GM23338 (cell line): ENCODE data around the gene AMPD3. TPM values are rescaled to one million over a fixed set of nuclear protein-coding genes. Genes with fewer than 3 reads are reported as not detected.

Experiments used
- ATAC-seq: fragments of 200-7000 bp; cut with Tn5 transposase; 3 replicates; pipeline ENCODE4 v1.9.1; 2020
- DNase-seq: peaks from one replicate; pipeline ENCODE4 v3.0.0-alpha.2; 2015; ENCODE audit warnings: low spot score
- H2AFZ ChIP-seq: fragments of 200-600 bp; sonication (generic); 2 replicates; pipeline ENCODE4 v1.8.0; 2016; ENCODE audit warnings: antibody characterized with exemption, mild to moderate bottlenecking, moderate library complexity
- H3F3A ChIP-seq: fragments of 200-600 bp; sonication (generic); replicated peaks from 2 replicates; pipeline ENCODE4 v1.8.0; 2017; ENCODE audit warnings: antibody characterized with exemption, mixed run types, low read depth
- H3K27ac ChIP-seq: fragments of 200-600 bp; sonication (generic); 2 replicates; pipeline ENCODE4 v1.6.1; 2016; ENCODE audit warnings: low read depth
- H3K27me3 ChIP-seq: fragments of 200-600 bp; sonication (generic); 2 replicates; pipeline ENCODE4 v1.8.0; 2016; ENCODE audit warnings: mild to moderate bottlenecking, mixed run types, moderate library complexity; ENCODE audit not compliant: insufficient read depth
- H3K36me3 ChIP-seq: fragments of 200-600 bp; sonication (generic); 2 replicates; pipeline ENCODE4 v1.8.0; 2016; ENCODE audit warnings: mild to moderate bottlenecking; ENCODE audit not compliant: insufficient read depth
- H3K4me1 ChIP-seq: fragments of 200-600 bp; sonication (generic); 2 replicates; pipeline ENCODE4 v1.8.0; 2016; ENCODE audit warnings: mild to moderate bottlenecking, moderate library complexity; ENCODE audit not compliant: insufficient read depth
- H3K4me2 ChIP-seq: fragments of 200-600 bp; sonication (generic); 2 replicates; pipeline ENCODE4 v1.7.1; 2017; ENCODE audit warnings: mixed run types
- H3K4me3 ChIP-seq: fragments of 200-600 bp; sonication (generic); 2 replicates; pipeline ENCODE4 v1.6.1; 2016; ENCODE audit warnings: mixed run types
- H3K79me2 ChIP-seq: fragments of 200-600 bp; sonication (generic); replicated peaks from 2 replicates; pipeline ENCODE4 v1.8.0; 2017; ENCODE audit warnings: mild to moderate bottlenecking; ENCODE audit not compliant: insufficient read depth
- H3K9me2 ChIP-seq: fragments of 200-600 bp; sonication (generic); 2 replicates; pipeline ENCODE4 v1.8.0; 2017; ENCODE audit not compliant: insufficient read depth
- H4K20me1 ChIP-seq: fragments of 200-600 bp; sonication (generic); replicated peaks from 2 replicates; pipeline ENCODE4 v1.8.0; 2017; ENCODE audit warnings: mild to moderate bottlenecking; ENCODE audit not compliant: insufficient read depth
- H3K27ac Mint-ChIP-seq: 2 replicates; pipeline ENCODE4 v1.8.0; 2020; ENCODE audit warnings: inconsistent platforms, mild to moderate bottlenecking, moderate library complexity, mixed read lengths
- H3K27me3 Mint-ChIP-seq: 3 replicates; pipeline ENCODE4 v1.8.0; 2022; ENCODE audit warnings: low read depth, mild to moderate bottlenecking, moderate library complexity, mixed read lengths, inconsistent platforms; ENCODE audit not compliant: insufficient read depth, poor library complexity
- H3K36me3 Mint-ChIP-seq: 3 replicates; pipeline ENCODE4 v1.8.0; 2021; ENCODE audit warnings: low read depth, mild to moderate bottlenecking, inconsistent platforms, moderate library complexity, mixed read lengths
- H3K4me1 Mint-ChIP-seq: 3 replicates; pipeline ENCODE4 v1.8.0; 2020; ENCODE audit warnings: mild to moderate bottlenecking, inconsistent platforms, mixed read lengths
- H3K4me3 Mint-ChIP-seq: 3 replicates; pipeline ENCODE4 v1.8.0; 2021; ENCODE audit warnings: moderate library complexity, mild to moderate bottlenecking, inconsistent platforms, mixed read lengths
- H3K9me3 Mint-ChIP-seq: 3 replicates; pipeline ENCODE4 v1.8.0; 2020; ENCODE audit warnings: moderate library complexity, mild to moderate bottlenecking, inconsistent platforms, mixed read lengths
- CREB1 ChIP-seq: fragments of 250-450 bp; sonication (Bioruptor Pico); IDR thresholded peaks from 2 replicates; pipeline ENCODE4 v1.5.0; 2020; ENCODE audit warnings: low read depth, mild to moderate bottlenecking, moderate library complexity
- EZH2 ChIP-seq: fragments of 200-600 bp; sonication (generic); IDR thresholded peaks from one replicate; pipeline ENCODE4 v1.8.0; 2017; ENCODE audit warnings: antibody characterized with exemption, mild to moderate bottlenecking, low read depth; ENCODE audit not compliant: unreplicated experiment
- EZH2phosphoT487 ChIP-seq: fragments of 200-600 bp; sonication (generic); IDR thresholded peaks from one replicate; pipeline ENCODE4 v1.8.1; 2018; ENCODE audit warnings: antibody characterized with exemption; ENCODE audit not compliant: unreplicated experiment
- JUNB ChIP-seq: IDR thresholded peaks from one replicate; pipeline ENCODE4 v1.6.1; 2016; ENCODE audit warnings: antibody characterized with exemption; ENCODE audit not compliant: unreplicated experiment
- NANOG ChIP-seq: IDR thresholded peaks from 2 replicates; pipeline ENCODE4 v1.6.1; 2016; ENCODE audit warnings: antibody characterized with exemption, borderline replicate concordance
- POLR2AphosphoS5 ChIP-seq: IDR thresholded peaks from 2 replicates; pipeline ENCODE4 v1.6.1; 2016; ENCODE audit warnings: antibody characterized with exemption, low read depth
- REST ChIP-seq: IDR thresholded peaks from one replicate; pipeline ENCODE4 v1.6.1; 2018; ENCODE audit warnings: antibody characterized with exemption; ENCODE audit not compliant: unreplicated experiment
- ZNF114 ChIP-seq: fragments of 250-450 bp; sonication (Bioruptor Pico); IDR thresholded peaks from 2 replicates; pipeline ENCODE4 v1.5.0; 2020; ENCODE audit warnings: mild to moderate bottlenecking, moderate library complexity
- polyA plus RNA-seq: library from polyadenylated mRNA; unstranded; fragments of >200 nt; fragmentation: Nextera tagmentation; extraction: Ambion mirVana; gene quantifications from 2 replicates; pipeline ENCODE4 v1.2.1, GENCODE V29; 2016
- total RNA-seq: library from RNA; depleted of rRNA; stranded (reverse); fragments of >200 nt; shearing (Covaris generic); gene quantifications from 2 replicates; pipeline ENCODE4 v1.2.3, GENCODE V29; 2014
- TF ChIP-seq, protein P1 (sequence below): fragments of 250-450 bp; sonication (Bioruptor Pico); IDR thresholded peaks from 2 replicates; pipeline ENCODE4 v1.5.0; 2020; ENCODE audit warnings: mild to moderate bottlenecking, moderate library complexity
- TF ChIP-seq, protein P2 (sequence below): IDR thresholded peaks from 2 replicates; pipeline ENCODE4 v1.6.1; 2016; ENCODE audit warnings: antibody characterized with exemption

The AMPD3 gene
- total and polyA plus RNA-seq, 2 experiments from 2014 or later = 1.6 to 2.1 TPM

DNA sequence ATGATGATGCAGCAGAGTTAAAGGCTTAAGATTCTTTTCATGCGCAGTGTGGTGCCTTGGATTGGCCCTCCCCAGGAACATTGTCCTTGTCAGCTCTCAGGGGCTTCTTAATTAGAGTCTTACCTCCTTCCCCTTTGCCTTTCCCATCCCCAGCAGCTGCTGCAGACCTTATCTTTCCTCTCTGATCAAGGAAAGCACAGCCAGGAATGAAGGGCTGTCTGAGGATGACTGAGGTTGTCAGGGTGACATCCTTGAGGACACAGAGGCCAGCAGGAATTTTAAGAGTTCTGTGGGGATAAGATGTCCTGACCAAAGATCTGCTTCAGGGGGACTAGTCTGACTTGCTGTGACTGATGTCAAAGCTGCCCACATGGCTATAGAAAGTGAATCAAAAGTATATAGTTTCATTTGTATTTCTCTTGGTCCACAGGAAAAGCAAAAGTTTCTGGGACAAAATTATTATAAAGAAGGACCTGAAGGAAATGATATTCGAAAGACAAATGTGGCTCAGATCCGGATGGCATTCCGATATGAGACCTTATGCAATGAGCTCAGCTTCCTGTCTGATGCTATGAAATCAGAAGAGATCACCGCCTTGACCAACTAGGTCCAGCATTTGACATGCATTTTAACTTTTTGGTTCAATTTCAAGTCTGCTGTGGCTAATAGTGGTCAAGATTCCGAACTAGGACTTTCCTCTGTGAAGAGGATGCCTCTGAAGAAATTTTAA lies 50.4 kb downstream of the AMPD3 start:
- no peak for TF ChIP-seq REST
- no peak for TF ChIP-seq NANOG
- no peak for TF ChIP-seq EZH2phosphoT487
- no peak for TF ChIP-seq EZH2
- no peak for TF ChIP-seq JUNB
- no peak for TF ChIP-seq POLR2AphosphoS5
- TF ChIP-seq, protein P1, sequence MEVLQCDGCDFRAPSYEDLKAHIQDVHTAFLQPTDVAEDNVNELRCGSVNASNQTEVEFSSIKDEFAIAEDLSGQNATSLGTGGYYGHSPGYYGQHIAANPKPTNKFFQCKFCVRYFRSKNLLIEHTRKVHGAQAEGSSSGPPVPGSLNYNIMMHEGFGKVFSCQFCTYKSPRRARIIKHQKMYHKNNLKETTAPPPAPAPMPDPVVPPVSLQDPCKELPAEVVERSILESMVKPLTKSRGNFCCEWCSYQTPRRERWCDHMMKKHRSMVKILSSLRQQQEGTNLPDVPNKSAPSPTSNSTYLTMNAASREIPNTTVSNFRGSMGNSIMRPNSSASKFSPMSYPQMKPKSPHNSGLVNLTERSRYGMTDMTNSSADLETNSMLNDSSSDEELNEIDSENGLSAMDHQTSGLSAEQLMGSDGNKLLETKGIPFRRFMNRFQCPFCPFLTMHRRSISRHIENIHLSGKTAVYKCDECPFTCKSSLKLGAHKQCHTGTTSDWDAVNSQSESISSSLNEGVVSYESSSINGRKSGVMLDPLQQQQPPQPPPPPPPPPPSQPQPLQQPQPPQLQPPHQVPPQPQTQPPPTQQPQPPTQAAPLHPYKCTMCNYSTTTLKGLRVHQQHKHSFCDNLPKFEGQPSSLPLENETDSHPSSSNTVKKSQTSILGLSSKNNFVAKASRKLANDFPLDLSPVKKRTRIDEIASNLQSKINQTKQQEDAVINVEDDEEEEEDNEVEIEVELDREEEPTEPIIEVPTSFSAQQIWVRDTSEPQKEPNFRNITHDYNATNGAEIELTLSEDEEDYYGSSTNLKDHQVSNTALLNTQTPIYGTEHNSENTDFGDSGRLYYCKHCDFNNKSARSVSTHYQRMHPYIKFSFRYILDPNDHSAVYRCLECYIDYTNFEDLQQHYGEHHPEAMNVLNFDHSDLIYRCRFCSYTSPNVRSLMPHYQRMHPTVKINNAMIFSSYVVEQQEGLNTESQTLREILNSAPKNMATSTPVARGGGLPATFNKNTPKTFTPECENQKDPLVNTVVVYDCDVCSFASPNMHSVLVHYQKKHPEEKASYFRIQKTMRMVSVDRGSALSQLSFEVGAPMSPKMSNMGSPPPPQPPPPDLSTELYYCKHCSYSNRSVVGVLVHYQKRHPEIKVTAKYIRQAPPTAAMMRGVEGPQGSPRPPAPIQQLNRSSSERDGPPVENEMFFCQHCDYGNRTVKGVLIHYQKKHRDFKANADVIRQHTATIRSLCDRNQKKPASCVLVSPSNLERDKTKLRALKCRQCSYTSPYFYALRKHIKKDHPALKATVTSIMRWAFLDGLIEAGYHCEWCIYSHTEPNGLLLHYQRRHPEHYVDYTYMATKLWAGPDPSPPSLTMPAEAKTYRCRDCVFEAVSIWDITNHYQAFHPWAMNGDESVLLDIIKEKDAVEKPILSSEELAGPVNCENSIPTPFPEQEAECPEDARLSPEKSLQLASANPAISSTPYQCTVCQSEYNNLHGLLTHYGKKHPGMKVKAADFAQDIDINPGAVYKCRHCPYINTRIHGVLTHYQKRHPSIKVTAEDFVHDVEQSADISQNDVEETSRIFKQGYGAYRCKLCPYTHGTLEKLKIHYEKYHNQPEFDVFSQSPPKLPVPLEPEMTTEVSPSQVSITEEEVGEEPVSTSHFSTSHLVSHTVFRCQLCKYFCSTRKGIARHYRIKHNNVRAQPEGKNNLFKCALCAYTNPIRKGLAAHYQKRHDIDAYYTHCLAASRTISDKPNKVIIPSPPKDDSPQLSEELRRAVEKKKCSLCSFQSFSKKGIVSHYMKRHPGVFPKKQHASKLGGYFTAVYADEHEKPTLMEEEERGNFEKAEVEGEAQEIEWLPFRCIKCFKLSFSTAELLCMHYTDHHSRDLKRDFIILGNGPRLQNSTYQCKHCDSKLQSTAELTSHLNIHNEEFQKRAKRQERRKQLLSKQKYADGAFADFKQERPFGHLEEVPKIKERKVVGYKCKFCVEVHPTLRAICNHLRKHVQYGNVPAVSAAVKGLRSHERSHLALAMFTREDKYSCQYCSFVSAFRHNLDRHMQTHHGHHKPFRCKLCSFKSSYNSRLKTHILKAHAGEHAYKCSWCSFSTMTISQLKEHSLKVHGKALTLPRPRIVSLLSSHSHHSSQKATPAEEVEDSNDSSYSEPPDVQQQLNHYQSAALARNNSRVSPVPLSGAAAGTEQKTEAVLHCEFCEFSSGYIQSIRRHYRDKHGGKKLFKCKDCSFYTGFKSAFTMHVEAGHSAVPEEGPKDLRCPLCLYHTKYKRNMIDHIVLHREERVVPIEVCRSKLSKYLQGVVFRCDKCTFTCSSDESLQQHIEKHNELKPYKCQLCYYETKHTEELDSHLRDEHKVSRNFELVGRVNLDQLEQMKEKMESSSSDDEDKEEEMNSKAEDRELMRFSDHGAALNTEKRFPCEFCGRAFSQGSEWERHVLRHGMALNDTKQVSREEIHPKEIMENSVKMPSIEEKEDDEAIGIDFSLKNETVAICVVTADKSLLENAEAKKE (CRISPR knock-in tag) = no peak
- no peak for TF ChIP-seq CREB1 (CRISPR knock-in tag)
- TF ChIP-seq, protein P2, sequence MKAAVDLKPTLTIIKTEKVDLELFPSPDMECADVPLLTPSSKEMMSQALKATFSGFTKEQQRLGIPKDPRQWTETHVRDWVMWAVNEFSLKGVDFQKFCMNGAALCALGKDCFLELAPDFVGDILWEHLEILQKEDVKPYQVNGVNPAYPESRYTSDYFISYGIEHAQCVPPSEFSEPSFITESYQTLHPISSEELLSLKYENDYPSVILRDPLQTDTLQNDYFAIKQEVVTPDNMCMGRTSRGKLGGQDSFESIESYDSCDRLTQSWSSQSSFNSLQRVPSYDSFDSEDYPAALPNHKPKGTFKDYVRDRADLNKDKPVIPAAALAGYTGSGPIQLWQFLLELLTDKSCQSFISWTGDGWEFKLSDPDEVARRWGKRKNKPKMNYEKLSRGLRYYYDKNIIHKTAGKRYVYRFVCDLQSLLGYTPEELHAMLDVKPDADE = no peak
- TF ChIP-seq ZNF114 (CRISPR knock-in tag) = no peak
- no peaks in the 10 kb centered on the region for H4K20me1 ChIP-seq
- Mint-ChIP-seq H3K27me3 (peaks cover 5% of the 10 kb centered on the region), H3K9me3 (no peaks in the 10 kb centered on the region), H3K36me3 (peaks cover 7% of the 10 kb centered on the region; the same call in 2 of the 3 replicates), H3K4me3 (no peak overlapping the region), H3K27ac (no peak overlapping the region), H3K4me1 (peaks cover 8% of the 10 kb centered on the region)
- H3K9me2 ChIP-seq = 0 out of 2 replicates have a peak, but pooled peaks cover 3% of the 10 kb centered on the region
- ATAC-seq (no peak), DNase-seq (no peak)
- no peaks in the 10 kb centered on the region for H3K27me3 ChIP-seq
- no peaks in the 10 kb centered on the region for H3K36me3 ChIP-seq
- peaks cover under 1% of the 10 kb centered on the region; the same call in 1 of the 2 replicates for H3K4me1 ChIP-seq
- no peak overlapping the region for H3K4me3 ChIP-seq
- H2AFZ ChIP-seq = no peak overlapping the region
- no peaks in the 10 kb centered on the region for H3K79me2 ChIP-seq
- no peak overlapping the region for H3K27ac ChIP-seq
- H3K4me2 ChIP-seq = no peak overlapping the region
- H3F3A ChIP-seq = no peaks in the 10 kb centered on the region
